GM12878 (cell line): ENCODE results near the gene RARA. TPM values are rescaled to one million over a fixed set of nuclear protein-coding genes. Genes with fewer than 3 reads are reported as not detected.

Experiments
- BMI1 ChIP-seq: fragments of 450-650 bp; IDR thresholded peaks from 2 replicates; pipeline ENCODE4 v1.6.1; 2016; ENCODE audit warnings: mild to moderate bottlenecking, moderate library complexity, borderline replicate concordance
- CEBPZ ChIP-seq: fragments of 150-350 bp; IDR thresholded peaks from 2 replicates; pipeline ENCODE4 v1.6.1; 2016; ENCODE audit warnings: low read depth, low read length
- E2F8 ChIP-seq: fragments of 450-650 bp; IDR thresholded peaks from 2 replicates; pipeline ENCODE4 v1.6.1; 2018; ENCODE audit warnings: mild to moderate bottlenecking, low read depth, moderate library complexity; ENCODE audit not compliant: partially characterized antibody
- IKZF1 ChIP-seq: fragments of 450-650 bp; conservative IDR thresholded peaks from 2 replicates; pipeline ENCODE4 v1.6.1; 2017; ENCODE audit warnings: antibody characterized with exemption, mild to moderate bottlenecking
- MTA2 ChIP-seq: fragments of 450-650 bp; IDR thresholded peaks from 2 replicates; pipeline ENCODE4 v1.6.1; 2016; ENCODE audit warnings: low read depth, mild to moderate bottlenecking, moderate library complexity
- MTA3 ChIP-seq: IDR thresholded peaks from 2 replicates; pipeline ENCODE4 v1.6.1; 2012; ENCODE audit warnings: low read length, inconsistent platforms, borderline replicate concordance
- NBN ChIP-seq: fragments of 450-650 bp; IDR thresholded peaks from 2 replicates; pipeline ENCODE4 v1.6.1; 2016
- NFIC ChIP-seq: IDR thresholded peaks from 2 replicates; pipeline ENCODE4 v1.6.1; 2012; ENCODE audit warnings: low read depth, mild to moderate bottlenecking, inconsistent platforms, low read length, moderate library complexity
- NFXL1 ChIP-seq: fragments of 450-650 bp; IDR thresholded peaks from 2 replicates; pipeline ENCODE4 v1.6.1; 2017; ENCODE audit warnings: antibody characterized with exemption, mild to moderate bottlenecking, borderline replicate concordance
- POU2F2 ChIP-seq: IDR thresholded peaks from 3 replicates; pipeline ENCODE4 v1.6.1; 2011; ENCODE audit warnings: low read depth, mild to moderate bottlenecking, low read length, borderline replicate concordance
- RELB ChIP-seq: fragments of 450-650 bp; IDR thresholded peaks from 2 replicates; pipeline ENCODE4 v1.6.1; 2017; ENCODE audit warnings: low read depth, mild to moderate bottlenecking, moderate library complexity
- REST ChIP-seq: IDR thresholded peaks from 2 replicates; pipeline ENCODE4 v1.6.1; 2012; ENCODE audit warnings: mild to moderate bottlenecking, low read depth, low read length
- RFX5 ChIP-seq: IDR thresholded peaks from 2 replicates; pipeline ENCODE4 v1.6.1; 2011; ENCODE audit warnings: low read depth, low read length, improper control_type of control experiment
- SMAD1 ChIP-seq: fragments of 450-650 bp; IDR thresholded peaks from 2 replicates; pipeline ENCODE4 v1.6.1; 2018; ENCODE audit warnings: mild to moderate bottlenecking, low read depth; ENCODE audit not compliant: partially characterized antibody
- SPI1 ChIP-seq: IDR thresholded peaks from 2 replicates; pipeline ENCODE4 v1.6.1; 2011; ENCODE audit warnings: low read depth, mild to moderate bottlenecking, low read length, moderate library complexity, borderline replicate concordance; ENCODE audit not compliant: insufficient read depth
- polyA plus RNA-seq, 11 experiments: library from polyadenylated mRNA; depleted of rRNA in 4 of 11; unstranded in 6 of 11; stranded (reverse) in 5 of 11; fragments of >200 nt; fragmentation: Nextera tagmentation in 4 of 11; fragmentation: Illumina TruSeq in 1 of 11; extraction: Ambion mirVana in 4 of 11; extraction: Trizol in 1 of 11; gene quantifications; 1 replicate in 1 of 11; 2 replicates in 10 of 11; pipeline versions ENCODE4 v1.2.1 to v1.2.3, GENCODE V29; 2011 to 2016; ENCODE audit warnings: inconsistent platforms in 2 of 11, missing spikeins in 2 of 11, low read depth in 1 of 11
- total RNA-seq, 4 experiments: library from RNA; depleted of rRNA in 3 of 4; stranded (reverse); fragments of >200 nt in 3 of 4; fragmentation: Illumina TruSeq in 1 of 4; extraction: Trizol in 1 of 4; gene quantifications; 2 replicates each; pipeline versions ENCODE4 v1.2.1 to v1.2.3, GENCODE V29; 2013 to 2021

Gene RARA
- total and polyA plus RNA-seq, 10 of the 15 experiments (the other 5 are each of a cell fraction or from before 2014, with no cell fraction given) = 0.13 to 33.6 (median 13.6) TPM

GRCh38 chr17:40287494-40288369 lies 21.2 kb upstream of the RARA start, which contains the start of gene CDC6 (continued):
- TF ChIP-seq BMI1 (no peak), E2F8 (peak; percentile 99), RFX5 (peak; percentile 84), RELB (peak; percentile 84), POU2F2 (peak; percentile 74; the same call in 1 of the 3 replicates), SMAD1 (no peak), IKZF1 (peak; percentile 84), NFXL1 (no peak), NFIC (no peak), CEBPZ (no peak), MTA3 (no peak), REST (no peak), MTA2 (no peak), SPI1 (no peak), NBN (peak; percentile 70)
